HUDEP-2 (cell line): ENCODE results near the gene GPR161.

ENCODE experiments used
- DNase-seq, 76 experiments: peaks; one replicate each; lab custom pipeline; 2025; ENCODE audit not compliant: unreplicated experiment in 76 of 76; lab: John Stamatoyannopoulos, UW

Gene GPR161

GRCh38 chr1:168112673-168113305 lies 23.9 kb downstream of the GPR161 start:
- peak in 15 of 76 experiments; percentile 6 to 57 (median 22) for DNase-seq

- no peak for DNase-seq
Measured at GRCh38 chr1:168110896-168111545, 25.7 kb downstream of the GPR161 start.

- no peak for DNase-seq
Measured at GRCh38 chr1:168106274-168106673, 30.5 kb downstream of the GPR161 start.

- DNase-seq = no peak
Measured at GRCh38 chr1:168105846-168106245, 30.9 kb downstream of the GPR161 start.

- DNase-seq = no peak
Measured at GRCh38 chr1:168104535-168104934, 32.2 kb downstream of the GPR161 start.

- no peak for DNase-seq
Measured at GRCh38 chr1:168102487-168102886, 34.2 kb downstream of the GPR161 start.

- DNase-seq = no peak
Measured at GRCh38 chr1:168101336-168101735, 35.4 kb downstream of the GPR161 start.

- no peak for DNase-seq
Measured at GRCh38 chr1:168100315-168101002, 36.3 kb downstream of the GPR161 start.

GRCh38 chr1:168099337-168099801 lies 37.4 kb downstream of the GPR161 start:
- no peak for DNase-seq

GRCh38 chr1:168098534-168099320 lies 38.0 kb downstream of the GPR161 start:
- no peak for DNase-seq

GRCh38 chr1:168097921-168098528 lies 38.7 kb downstream of the GPR161 start:
- peak in 1 of 76 experiments; percentile 4 for DNase-seq

GRCh38 chr1:168096296-168097165 lies 40.2 kb downstream of the GPR161 start:
- DNase-seq = no peak

GRCh38 chr1:168095476-168095875 lies 41.3 kb downstream of the GPR161 start:
- no peak for DNase-seq

- no peak for DNase-seq
Measured at GRCh38 chr1:168093616-168094015, 43.1 kb downstream of the GPR161 start.

GRCh38 chr1:168092566-168093355 lies 44.0 kb downstream of the GPR161 start:
- no peak for DNase-seq

- no peak for DNase-seq
Measured at GRCh38 chr1:168091720-168092550, 44.8 kb downstream of the GPR161 start.

- DNase-seq = no peak
Measured at GRCh38 chr1:168091063-168091462, 45.7 kb downstream of the GPR161 start.

GRCh38 chr1:168090395-168090794 lies 46.3 kb downstream of the GPR161 start:
- DNase-seq = no peak
